Psoas muscle (tissue), 8 donors: ENCODE data around the gene DDN. TPM values are rescaled to one million over a fixed set of nuclear protein-coding genes. Genes with fewer than 3 reads are reported as not detected.

Experiments used
- ATAC-seq, 4 donors: fragments of 200-7000 bp; cut with Tn5 transposase; one replicate each; pipeline ENCODE4 v1.9.1; 2020; ENCODE audit warnings: moderate library complexity in 3 of 4, mild to moderate bottlenecking in 2 of 4
- DNase-seq, 2 donors: peaks; one replicate each; pipeline ENCODE4 v3.0.0-alpha.2; 2020
- H3K27ac ChIP-seq: fragments of 200-600 bp; one replicate; pipeline ENCODE4 v1.8.0; 2022
- H3K27me3 ChIP-seq, 3 donors: fragments of 200-600 bp in 1 of 3; one replicate each; pipeline versions ENCODE4 v1.6.1 to v1.8.0; 2013 to 2022; ENCODE audit warnings: low read length in 2 of 3, mild to moderate bottlenecking in 2 of 3, moderate library complexity in 1 of 3; ENCODE audit not compliant: insufficient read depth in 3 of 3
- H3K36me3 ChIP-seq, 2 donors: fragments of 200-600 bp in 1 of 2; one replicate each; pipeline versions ENCODE4 v1.6.1 to v1.8.0; 2013 to 2022; ENCODE audit warnings: low read depth in 1 of 2, mild to moderate bottlenecking in 1 of 2, moderate library complexity in 1 of 2; ENCODE audit not compliant: insufficient read depth in 1 of 2
- H3K4me1 ChIP-seq: fragments of 200-600 bp; one replicate; pipeline ENCODE4 v1.8.0; 2022
- H3K4me3 ChIP-seq: fragments of 200-600 bp; one replicate; pipeline ENCODE4 v1.8.0; 2022; ENCODE audit warnings: mild to moderate bottlenecking
- H3K9me3 ChIP-seq: fragments of 200-600 bp; one replicate; pipeline ENCODE4 v1.8.0; 2022
- CTCF ChIP-seq: fragments of 200-600 bp; IDR thresholded peaks from one replicate; pipeline ENCODE4 v1.8.0; 2022; ENCODE audit warnings: antibody characterized with exemption
- WGBS, 3 donors: extraction: QIAGEN DNeasy Blood & Tissue Kit; methylation state at CpG; one replicate each; pipeline versions ENCODE4 v1.1.6 to v1.1.7; 2013; 5-methylcytosine and 5-hydroxymethylcytosine counted together
- intact Hi-C, 2 donors: fragments of 100-400 bp; cut with DNase I; formaldehyde crosslinking; loops; one replicate each; pipeline versions ENCODE4 v1.11.0 to v1.14.2; 2022
- long read RNA-seq, 2 donors: library from polyadenylated mRNA; unstranded; transcript quantifications; one replicate each; pipeline ENCODE4 v2.0.0, GENCODE V29; 2021
- polyA plus RNA-seq, 3 donors: library from polyadenylated mRNA; stranded (reverse); fragments of 200-250 nt; gene quantifications; one replicate each; pipeline ENCODE4 v1.2.3, GENCODE V29; 2013
- total RNA-seq, 4 donors: library from RNA; stranded (reverse); fragmentation: NEBNext Ultra II Directional in 2 of 4; extraction: Animal tissue kit (Norgen Biotek cat#: 25700) in 2 of 4; gene quantifications; one replicate each; pipeline versions ENCODE4 v1.2.1 to v1.2.4, GENCODE V29; 2021 to 2023
- donor health status: healthy with polysubstance abuse.
- donor health status: DM: no; HTN: no; CAD: no; lungs with moderate emphysema.
- donor health status: Bipolar disorder and iron deficiency.
- donor health status: healthy.
- donor health status: DM: yes; HTN: yes; CAD: no.
- donor health status: DM: no; HTN: no; CAD: no.
- donor health status: DM: no; HTN: no; CAD: no.
- donor health status: DM: yes; HTN: yes; CAD: no.

The DDN gene
- total RNA-seq (100 to 1,000 TPM in 2 of 4 donors, 10 to 100 TPM in 2; 11.2 to 485 (median 123) TPM), polyA plus RNA-seq (100 to 1,000 TPM in 1 of 3 donors, 10 to 100 TPM in 2; 43.0 to 126 (median 72.6) TPM)
- long read RNA-seq, donor 1, partial matches to known transcripts: 0 of 9 reads
- long read RNA-seq, donor 1, other reads (novel, unspliced or antisense): 8 of 9 reads
- long read RNA-seq, donor 2, transcript DDN-201 (2 exons, 3,749 nt): major isoform, 17 of 337 reads
- long read RNA-seq, donor 2, partial matches to known transcripts: 0 of 337 reads
- long read RNA-seq, donor 2, other reads (novel, unspliced or antisense): 320 of 337 reads

DNA sequence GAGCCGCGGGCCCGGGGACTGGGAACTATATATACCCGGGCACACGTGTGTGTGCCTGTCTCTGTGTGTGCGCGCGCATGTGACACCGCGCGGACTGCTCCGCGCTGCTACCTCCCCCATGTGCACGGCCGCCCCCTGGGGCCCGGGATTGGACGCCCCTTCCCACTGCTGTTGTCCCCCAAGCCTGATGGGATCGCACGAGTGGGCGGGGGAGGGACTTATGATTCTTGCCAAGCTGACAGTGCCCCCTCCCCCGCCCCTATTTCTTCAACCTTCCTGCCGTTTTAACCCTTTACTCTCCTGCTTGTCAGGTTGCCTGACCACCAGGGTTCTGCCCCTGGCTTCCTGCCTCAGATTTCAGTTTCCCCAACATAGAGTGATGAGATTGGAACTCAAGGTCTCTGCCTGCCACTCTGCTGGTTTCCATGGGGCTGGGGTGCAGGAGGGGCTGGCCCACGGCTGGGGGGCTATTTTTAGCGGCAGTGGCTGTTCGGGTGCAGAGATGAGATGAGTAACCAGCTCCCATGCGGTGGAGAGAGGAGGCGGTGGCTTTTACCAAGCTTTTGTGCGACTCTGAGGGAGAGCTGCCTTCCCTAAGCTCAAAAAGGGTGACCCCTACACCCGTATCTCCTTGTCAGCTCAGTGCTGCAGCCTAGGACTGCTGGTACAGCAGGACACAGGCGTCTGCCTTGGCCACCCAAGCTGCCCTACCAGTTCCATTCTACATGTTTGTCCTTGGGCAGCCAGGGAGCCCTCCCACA, at the start of gene DDN:
DDN (minus strand) TSS at position 5 of the 761 bp plus-strand sequence. CDS start 88 bp downstream, outside the sequence.
- no peak for TF ChIP-seq CTCF
- intact Hi-C loops: no loop called here
- H3K9me3 ChIP-seq: no peaks in the 10 kb centered on the region
- peak within 1 kb of the TSS; percentile 41 for H3K27ac ChIP-seq
- peaks cover 34% of the 10 kb centered on the region for H3K4me1 ChIP-seq
- H3K36me3 ChIP-seq: peaks cover 7 to 38% of the 10 kb centered on the region in 2 donors
- H3K27me3 ChIP-seq: peaks cover 0 to 64% (median 0%) of the 10 kb centered on the region in 3 donors
- WGBS, 3 donors: 2 to 4% (median 2%) methylated on average over 27 to 30 of the region's 30 CpGs
- ATAC-seq: peak; percentile 66 to 79 (median 76)
- peak within 1 kb of the TSS; percentile 65 for H3K4me3 ChIP-seq
- DNase-seq: peak; percentile 65 to 79

DNA sequence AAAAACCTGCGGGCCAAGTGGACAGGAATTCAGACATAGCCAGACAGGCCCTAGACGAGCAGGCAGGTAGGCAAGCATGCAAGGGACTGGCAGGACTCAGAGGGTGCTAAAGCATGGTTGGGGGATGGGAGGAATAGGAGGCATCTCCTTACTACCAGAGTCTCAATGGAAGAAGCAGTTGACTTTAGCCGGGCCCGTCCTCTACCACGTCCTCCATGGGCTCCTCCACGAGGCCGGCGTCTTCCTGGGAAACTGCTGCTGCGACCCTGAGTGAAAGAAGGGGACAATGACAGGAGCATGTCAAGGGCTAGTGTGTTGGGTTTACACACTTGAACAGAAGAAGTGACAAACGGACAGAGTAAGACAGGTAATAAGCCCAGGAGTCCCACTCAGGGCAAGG, 49.8 kb upstream of the DDN start:
- TF ChIP-seq CTCF: no peak
- Histone ChIP-seq H3K27me3 (no peaks in the 10 kb centered on the region), H3K27ac (no peak overlapping the region), H3K4me1 (no peaks in the 10 kb centered on the region), H3K9me3 (no peaks in the 10 kb centered on the region), H3K4me3 (no peak overlapping the region), H3K36me3 (peaks cover 17 to 98% of the 10 kb centered on the region in 2 donors)
- intact Hi-C loops: no loop called here
- WGBS, 3 donors: 88 to 89% (median 89%) methylated on average over 10 of the region's 10 CpGs
- no peak for ATAC-seq
- DNase-seq: no peak

GRCh38 chr12:49046129-49046895, 47.1 kb upstream of the DDN start:
- intact Hi-C loops: loop anchor here in 1 of 2 donors (2.0 kb wide), 1 partner anchor 20 kb away; no protein-coding TSS in a partner anchor
- Histone ChIP-seq H3K9me3 (no peaks in the 10 kb centered on the region), H3K36me3 (peaks cover 14 to 100% of the 10 kb centered on the region in 2 donors), H3K4me3 (no peak overlapping the region), H3K4me1 (no peaks in the 10 kb centered on the region), H3K27ac (no peak overlapping the region), H3K27me3 (no peaks in the 10 kb centered on the region)
- WGBS, 3 donors: 79 to 87% (median 86%) methylated on average over 12 of the region's 12 CpGs
- no peak for TF ChIP-seq CTCF
- ATAC-seq (peak in 2 of 4 donors; percentile 19 to 27), DNase-seq (peak in 1 of 2 donors; percentile 65)

GRCh38 chr12:49044660-49045059, 45.5 kb upstream of the DDN start:
- H3K4me1 ChIP-seq: no peaks in the 10 kb centered on the region
- peaks cover 14 to 100% of the 10 kb centered on the region in 2 donors for H3K36me3 ChIP-seq
- H3K27ac ChIP-seq: no peak overlapping the region
- H3K9me3 ChIP-seq: no peaks in the 10 kb centered on the region
- H3K27me3 ChIP-seq: no peaks in the 10 kb centered on the region
- no peak for TF ChIP-seq CTCF
- no peak for DNase-seq
- H3K4me3 ChIP-seq: no peak overlapping the region
- 89 to 96% (median 92%) methylated on average over 12 of the region's 12 CpGs for WGBS, 3 donors
- no peak for ATAC-seq
- intact Hi-C loops: no loop called here
